ENCODE results near the gene HNRNPLL. TPM values are rescaled to one million over a fixed set of nuclear protein-coding genes. Genes with fewer than 3 reads are reported as not detected.
"Not testable (repeated sequence)": the region's sequence is repeated elsewhere in the genome, so short reads cannot be mapped to it uniquely, and the experiment has no call there.

Gene HNRNPLL
- total RNA-seq = 10 to 100 TPM; 54.5 to 88.4 TPM

GRCh38 chr2:38602732-38603401 is at the start of gene HNRNPLL:
HNRNPLL (minus strand) TSS chr2:38602928; CDS start chr2:38602626, 302 bp downstream.
- Mint-ChIP-seq H3K27me3 (peaks cover 0 to 5% of the 10 kb centered on the region in 2 donors), H3K27ac (peak within 1 kb of the TSS; percentile 77 to 91), H3K36me3 (no peaks in the 10 kb centered on the region), H3K4me1 (ENCODE audit: low read depth in 2 of 2) (peaks cover 22 to 26% of the 10 kb centered on the region in 2 donors), H3K4me3 (peak within 1 kb of the TSS; percentile 87), H3K9me3 (no peaks in the 10 kb centered on the region)
- ATAC-seq = peak; percentile 92 to 94
- peak; percentile 96 for DNase-seq (ENCODE audit: low spot score)

- Mint-ChIP-seq H3K27me3 (no peaks in the 10 kb centered on the region), H3K36me3 (peaks cover 11% of the 10 kb centered on the region), H3K27ac (peak overlapping the region; percentile 86 to 90), H3K4me1 (ENCODE audit: low read depth in 2 of 2) (peaks cover 49 to 64% of the 10 kb centered on the region in 2 donors), H3K9me3 (peaks cover 3% of the 10 kb centered on the region), H3K4me3 (no peak overlapping the region)
- DNase-seq (ENCODE audit: low spot score) (no peak), ATAC-seq (no peak)
Measured at GRCh38 chr2:38650717-38651116, 48.0 kb upstream of the HNRNPLL start.

GRCh38 chr2:38650012-38650411 is 47.3 kb upstream of the HNRNPLL start:
- peaks cover 44 to 57% of the 10 kb centered on the region in 2 donors for H3K4me1 Mint-ChIP-seq (ENCODE audit: low read depth in 2 of 2)
- DNase-seq (ENCODE audit: low spot score) (no peak), ATAC-seq (no peak)
- peak overlapping the region; percentile 11 for H3K4me3 Mint-ChIP-seq
- peak overlapping the region; percentile 47 to 90 for H3K27ac Mint-ChIP-seq
- peaks cover 11% of the 10 kb centered on the region for H3K36me3 Mint-ChIP-seq
- no peaks in the 10 kb centered on the region for H3K27me3 Mint-ChIP-seq
- peaks cover 3% of the 10 kb centered on the region for H3K9me3 Mint-ChIP-seq

GRCh38 chr2:38649176-38649728 is 46.5 kb upstream of the HNRNPLL start:
- ATAC-seq (no peak), DNase-seq (ENCODE audit: low spot score) (no peak)
- H3K4me1 Mint-ChIP-seq (ENCODE audit: low read depth in 2 of 2) = peaks cover 36 to 49% of the 10 kb centered on the region in 2 donors
- H3K36me3 Mint-ChIP-seq = peaks cover 11% of the 10 kb centered on the region
- no peaks in the 10 kb centered on the region for H3K27me3 Mint-ChIP-seq
- peak overlapping the region; percentile 2 for H3K4me3 Mint-ChIP-seq
- peak overlapping the region; percentile 67 to 71 for H3K27ac Mint-ChIP-seq
- H3K9me3 Mint-ChIP-seq = peaks cover 3% of the 10 kb centered on the region

GRCh38 chr2:38648107-38648761 is 45.5 kb upstream of the HNRNPLL start:
- DNase-seq (ENCODE audit: low spot score) (no peak), ATAC-seq (peak; percentile 41 to 69)
- H3K4me3 Mint-ChIP-seq = peak overlapping the region; percentile 78
- H3K36me3 Mint-ChIP-seq = peaks cover 11% of the 10 kb centered on the region
- peak overlapping the region; percentile 67 to 71 for H3K27ac Mint-ChIP-seq
- H3K4me1 Mint-ChIP-seq (ENCODE audit: low read depth in 2 of 2) = peaks cover 31 to 45% of the 10 kb centered on the region in 2 donors
- H3K27me3 Mint-ChIP-seq = no peaks in the 10 kb centered on the region
- peaks cover 6% of the 10 kb centered on the region for H3K9me3 Mint-ChIP-seq

GRCh38 chr2:38643683-38644511 is 41.2 kb upstream of the HNRNPLL start:
- peaks cover 11% of the 10 kb centered on the region for H3K36me3 Mint-ChIP-seq
- H3K27ac Mint-ChIP-seq = peak overlapping the region; percentile 68 to 76
- not testable (repeated sequence) for H3K9me3 Mint-ChIP-seq; H3K27me3 Mint-ChIP-seq; DNase-seq (ENCODE audit: low spot score)
- H3K4me1 Mint-ChIP-seq (ENCODE audit: low read depth in 2 of 2) = peaks cover 18 to 22% of the 10 kb centered on the region in 2 donors
- ATAC-seq = peak; percentile 48 to 74
- peak overlapping the region; percentile 21 for H3K4me3 Mint-ChIP-seq

- Mint-ChIP-seq H3K4me3 (no peak overlapping the region), H3K27me3 (no peaks in the 10 kb centered on the region), H3K36me3 (peaks cover 5% of the 10 kb centered on the region), H3K9me3 (peaks cover 6% of the 10 kb centered on the region), H3K4me1 (ENCODE audit: low read depth in 2 of 2) (peaks cover 11 to 14% of the 10 kb centered on the region in 2 donors), H3K27ac (peak overlapping the region; percentile 68 to 76)
- DNase-seq (ENCODE audit: low spot score) (no peak), ATAC-seq (peak in 1 of 2 donors; percentile 55)
Measured at GRCh38 chr2:38643021-38643671, 40.4 kb upstream of the HNRNPLL start.

GRCh38 chr2:38642373-38643017 is 39.8 kb upstream of the HNRNPLL start:
- not testable (repeated sequence) for H3K27me3 Mint-ChIP-seq; H3K27ac Mint-ChIP-seq; H3K4me1 Mint-ChIP-seq (ENCODE audit: low read depth in 2 of 2); DNase-seq (ENCODE audit: low spot score); H3K9me3 Mint-ChIP-seq; H3K4me3 Mint-ChIP-seq; ATAC-seq; H3K36me3 Mint-ChIP-seq

GRCh38 chr2:38636069-38636468 is 33.3 kb upstream of the HNRNPLL start:
- Mint-ChIP-seq H3K27ac (no peak overlapping the region), H3K9me3 (no peaks in the 10 kb centered on the region), H3K4me3 (no peak overlapping the region), H3K27me3 (no peaks in the 10 kb centered on the region), H3K36me3 (no peaks in the 10 kb centered on the region), H3K4me1 (ENCODE audit: low read depth in 2 of 2) (peaks cover 4 to 13% of the 10 kb centered on the region in 2 donors)
- DNase-seq (ENCODE audit: low spot score) = no peak
- no peak for ATAC-seq

- H3K4me1 Mint-ChIP-seq (ENCODE audit: low read depth in 2 of 2) = peaks cover 4 to 13% of the 10 kb centered on the region in 2 donors
- peaks cover under 1% of the 10 kb centered on the region for H3K36me3 Mint-ChIP-seq
- no peak for ATAC-seq
- H3K9me3 Mint-ChIP-seq = no peaks in the 10 kb centered on the region
- DNase-seq (ENCODE audit: low spot score) = no peak
- no peaks in the 10 kb centered on the region for H3K27me3 Mint-ChIP-seq
- H3K4me3 Mint-ChIP-seq = no peak overlapping the region
- H3K27ac Mint-ChIP-seq = no peak overlapping the region
Measured at GRCh38 chr2:38635139-38635538, 32.4 kb upstream of the HNRNPLL start.

GRCh38 chr2:38634684-38635083 is 32.0 kb upstream of the HNRNPLL start:
- Mint-ChIP-seq H3K9me3 (peaks cover 3% of the 10 kb centered on the region), H3K4me1 (ENCODE audit: low read depth in 2 of 2) (peaks cover 4 to 13% of the 10 kb centered on the region in 2 donors), H3K36me3 (peaks cover 5% of the 10 kb centered on the region), H3K27me3 (no peaks in the 10 kb centered on the region), H3K27ac (no peak overlapping the region), H3K4me3 (no peak overlapping the region)
- ATAC-seq = no peak
- no peak for DNase-seq (ENCODE audit: low spot score)

GRCh38 chr2:38633895-38634294 is 31.2 kb upstream of the HNRNPLL start:
- Mint-ChIP-seq H3K4me1 (ENCODE audit: low read depth in 2 of 2) (peaks cover 4 to 13% of the 10 kb centered on the region in 2 donors), H3K27me3 (no peaks in the 10 kb centered on the region), H3K4me3 (no peak overlapping the region), H3K27ac (no peak overlapping the region), H3K36me3 (peaks cover 5% of the 10 kb centered on the region), H3K9me3 (peaks cover 3% of the 10 kb centered on the region)
- no peak for ATAC-seq
- DNase-seq (ENCODE audit: low spot score) = no peak

- peaks cover 4 to 13% of the 10 kb centered on the region in 2 donors for H3K4me1 Mint-ChIP-seq (ENCODE audit: low read depth in 2 of 2)
- ATAC-seq = no peak
- no peak for DNase-seq (ENCODE audit: low spot score)
- H3K27ac Mint-ChIP-seq = no peak overlapping the region
- no peaks in the 10 kb centered on the region for H3K27me3 Mint-ChIP-seq
- no peak overlapping the region for H3K4me3 Mint-ChIP-seq
- H3K36me3 Mint-ChIP-seq = peaks cover 5% of the 10 kb centered on the region
- H3K9me3 Mint-ChIP-seq = peaks cover 3% of the 10 kb centered on the region
Measured at GRCh38 chr2:38632980-38633379, 30.3 kb upstream of the HNRNPLL start.
